Fibroblast of mammary gland (primary cell): ENCODE measurements around the gene EXT2.
A peak's percentile ranks its signal among the peaks of the same experiment; 100 is the strongest.

Source experiments
- DNase-seq: peaks from one replicate; pipeline ENCODE4 v3.0.0-alpha.2; 2010; ENCODE audit warnings: low read depth
- H3K4me3 ChIP-seq: 2 replicates; pipeline ENCODE4 v1.5.1; 2011; ENCODE audit warnings: low read depth, mild to moderate bottlenecking, low read length, moderate library complexity; ENCODE audit not compliant: control insufficient read depth
- TF ChIP-seq, protein P1 (sequence below): conservative IDR thresholded peaks from 2 replicates; pipeline ENCODE4 v1.5.1; 2011; ENCODE audit warnings: low read depth, low read length, inconsistent platforms; ENCODE audit not compliant: control insufficient read depth, insufficient read depth

Gene EXT2

GRCh38 chr11:44244639-44245310, 149.3 kb downstream of the EXT2 start:
- peak; percentile 53 for DNase-seq
- H3K4me3 ChIP-seq, result no peak overlapping the region
- TF ChIP-seq, protein P1, sequence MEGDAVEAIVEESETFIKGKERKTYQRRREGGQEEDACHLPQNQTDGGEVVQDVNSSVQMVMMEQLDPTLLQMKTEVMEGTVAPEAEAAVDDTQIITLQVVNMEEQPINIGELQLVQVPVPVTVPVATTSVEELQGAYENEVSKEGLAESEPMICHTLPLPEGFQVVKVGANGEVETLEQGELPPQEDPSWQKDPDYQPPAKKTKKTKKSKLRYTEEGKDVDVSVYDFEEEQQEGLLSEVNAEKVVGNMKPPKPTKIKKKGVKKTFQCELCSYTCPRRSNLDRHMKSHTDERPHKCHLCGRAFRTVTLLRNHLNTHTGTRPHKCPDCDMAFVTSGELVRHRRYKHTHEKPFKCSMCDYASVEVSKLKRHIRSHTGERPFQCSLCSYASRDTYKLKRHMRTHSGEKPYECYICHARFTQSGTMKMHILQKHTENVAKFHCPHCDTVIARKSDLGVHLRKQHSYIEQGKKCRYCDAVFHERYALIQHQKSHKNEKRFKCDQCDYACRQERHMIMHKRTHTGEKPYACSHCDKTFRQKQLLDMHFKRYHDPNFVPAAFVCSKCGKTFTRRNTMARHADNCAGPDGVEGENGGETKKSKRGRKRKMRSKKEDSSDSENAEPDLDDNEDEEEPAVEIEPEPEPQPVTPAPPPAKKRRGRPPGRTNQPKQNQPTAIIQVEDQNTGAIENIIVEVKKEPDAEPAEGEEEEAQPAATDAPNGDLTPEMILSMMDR, result no peak

DNA sequence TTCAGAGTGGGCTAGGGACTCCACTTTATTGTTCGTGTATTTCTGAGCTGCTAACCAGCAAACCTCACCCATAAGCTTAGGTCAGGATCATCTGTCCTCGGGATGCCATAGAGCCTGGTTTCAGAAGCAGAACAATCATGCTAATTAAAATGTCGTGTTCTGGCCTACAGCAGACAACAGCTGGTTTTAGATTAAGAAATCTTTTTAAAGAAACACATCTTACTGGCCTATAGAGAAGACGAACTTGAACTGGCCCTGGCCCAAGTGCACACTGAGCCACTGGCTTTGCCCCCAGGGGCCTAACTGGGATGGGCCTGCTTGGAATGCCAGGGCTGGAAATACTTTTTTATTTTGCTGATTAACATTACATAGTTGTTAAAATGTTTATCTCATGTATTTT, 151.2 kb downstream of the EXT2 start:
- TF ChIP-seq, protein P1, result no peak
- H3K4me3 ChIP-seq, result no peak overlapping the region
- peak; percentile 68 for DNase-seq

- no peak for DNase-seq
- TF ChIP-seq, protein P1, result no peak
- H3K4me3 ChIP-seq, result no peak overlapping the region
These were observed 152.0 kb downstream of the EXT2 start for GRCh38 chr11:44247508-44247907.

DNA sequence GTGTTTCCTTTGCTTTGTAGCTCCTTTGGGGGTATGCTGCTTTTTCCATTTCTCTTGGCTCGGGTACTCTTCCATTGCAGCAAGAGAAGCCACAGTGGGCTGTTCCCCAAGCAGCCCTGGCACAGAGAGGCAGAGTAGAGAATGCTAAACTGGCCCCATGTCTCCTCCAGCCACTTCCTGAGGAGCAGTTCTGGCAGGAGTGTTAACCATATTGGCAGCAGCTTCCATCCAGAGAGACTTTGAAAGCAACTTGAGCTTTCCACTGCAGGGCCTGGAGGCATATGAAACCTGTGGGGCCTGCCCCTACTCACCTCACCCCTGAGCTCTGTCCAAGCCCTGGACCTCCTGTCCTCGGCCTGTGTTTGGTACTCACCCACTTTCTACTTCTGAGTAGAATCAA, 152.6 kb downstream of the EXT2 start:
- H3K4me3 ChIP-seq, result no peak overlapping the region
- TF ChIP-seq, protein P1, result no peak
- DNase-seq, result no peak

- no peak for DNase-seq
- H3K4me3 ChIP-seq, result no peak overlapping the region
- TF ChIP-seq, protein P1, result no peak
These were observed 154.9 kb downstream of the EXT2 start for GRCh38 chr11:44250421-44250820.

DNA sequence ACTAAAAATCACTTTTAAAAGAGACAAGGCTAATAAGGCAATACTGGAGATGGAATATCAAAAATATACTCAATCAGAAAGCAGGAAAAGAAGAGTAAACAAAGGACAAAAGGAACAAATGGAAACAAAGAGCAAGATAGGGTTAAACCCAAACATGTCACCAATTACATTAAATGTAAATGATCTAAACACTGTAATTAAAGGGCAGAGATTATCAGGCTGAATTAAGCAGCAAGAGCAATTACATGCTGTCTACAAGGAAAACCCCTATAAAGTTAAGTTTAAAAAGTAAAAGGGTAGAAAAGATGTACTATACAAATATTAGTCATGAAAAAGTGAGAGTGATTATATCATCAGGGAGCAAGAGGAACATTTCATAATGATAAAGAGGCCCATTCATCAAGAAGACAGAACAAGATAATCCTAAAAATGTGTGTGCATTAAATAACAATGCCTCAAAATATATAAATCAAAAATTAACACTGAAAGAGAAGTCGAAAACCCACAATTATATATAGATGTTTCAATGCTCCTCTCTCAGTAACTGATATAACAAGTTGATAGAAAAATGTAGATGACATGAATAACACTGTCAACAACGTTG, 157.6 kb downstream of the EXT2 start:
- no peak for DNase-seq
- TF ChIP-seq, protein P1, result no peak
- no peak overlapping the region for H3K4me3 ChIP-seq
